CD14-positive monocyte (primary cell): ENCODE data around the gene FRMD4A. TPM values are rescaled to one million over a fixed set of nuclear protein-coding genes. Genes with fewer than 3 reads are reported as not detected.

ENCODE experiments used
- DNase-seq, 3 donors: peaks; one replicate each; pipeline ENCODE4 v3.0.0-alpha.2; 2011 to 2022
- H2AFZ ChIP-seq: 2 replicates; pipeline ENCODE4 v1.6.0; 2012; ENCODE audit warnings: mild to moderate bottlenecking, low read depth, low read length, inconsistent platforms; ENCODE audit not compliant: insufficient read depth, poor library complexity, severe bottlenecking
- H3K27ac ChIP-seq, 2 donors: 1 replicate in 1 of 2; 2 replicates in 1 of 2; pipeline ENCODE4 v1.5.1; 2012 to 2013; ENCODE audit warnings: low read length in 2 of 2, control low read depth in 1 of 2, inconsistent platforms in 1 of 2, low read depth in 1 of 2, mild to moderate bottlenecking in 1 of 2
- H3K27me3 ChIP-seq, 2 donors: one replicate each; pipeline versions ENCODE4 v1.6.0 to v1.6.1; 2011 to 2013; ENCODE audit warnings: low read length in 2 of 2; ENCODE audit not compliant: control insufficient read depth in 2 of 2, insufficient read depth in 2 of 2
- H3K36me3 ChIP-seq, 2 donors: replicated peaks in 1 of 2; 1 replicate in 1 of 2; 2 replicates in 1 of 2; pipeline versions ENCODE4 v1.5.1 to v1.6.1; 2012 to 2013; ENCODE audit warnings: low read length in 2 of 2, control low read depth in 1 of 2, inconsistent platforms in 1 of 2, mild to moderate bottlenecking in 1 of 2; ENCODE audit not compliant: insufficient read depth in 2 of 2, control insufficient read depth in 1 of 2
- H3K4me1 ChIP-seq, 2 donors: 1 replicate in 1 of 2; 2 replicates in 1 of 2; pipeline versions ENCODE4 v1.5.1 to v1.6.1; 2012 to 2013; ENCODE audit warnings: low read length in 2 of 2, control low read depth in 1 of 2, inconsistent platforms in 1 of 2, mild to moderate bottlenecking in 1 of 2, moderate library complexity in 1 of 2; ENCODE audit not compliant: insufficient read depth in 2 of 2, control insufficient read depth in 1 of 2
- H3K4me2 ChIP-seq: replicated peaks from 2 replicates; pipeline ENCODE3; 2012; ENCODE audit warnings: low read length, moderate library complexity, mild to moderate bottlenecking; ENCODE audit not compliant: poor library complexity, severe bottlenecking; ENCODE audit errors: extremely low read depth
- H3K4me3 ChIP-seq, 3 experiments: fragments of 200-600 bp in 1 of 3; sonication (generic) in 1 of 3; replicated peaks in 1 of 3; 1 replicate in 2 of 3; 2 replicates in 1 of 3; pipeline ENCODE4 v1.5.1; 2011 to 2013; ENCODE audit warnings: low read length in 3 of 3, mild to moderate bottlenecking in 3 of 3, control low read depth in 2 of 3, low read depth in 2 of 3, inconsistent platforms in 1 of 3, moderate library complexity in 1 of 3
- H3K79me2 ChIP-seq: 2 replicates; pipeline ENCODE4 v1.6.0; 2012; ENCODE audit warnings: mild to moderate bottlenecking, control low read depth, inconsistent platforms, low read length, moderate library complexity; ENCODE audit not compliant: insufficient read depth
- H3K9ac ChIP-seq: 2 replicates; pipeline ENCODE4 v1.6.0; 2017; ENCODE audit warnings: low read length, mild to moderate bottlenecking; ENCODE audit not compliant: insufficient read depth, poor library complexity, severe bottlenecking
- H3K9me3 ChIP-seq, 2 donors: replicated peaks in 1 of 2; 1 replicate in 1 of 2; 2 replicates in 1 of 2; pipeline versions ENCODE4 v1.5.1 to v1.6.1; 2012 to 2013; ENCODE audit warnings: low read length in 2 of 2, control low read depth in 1 of 2; ENCODE audit not compliant: control insufficient read depth in 1 of 2, insufficient read depth in 1 of 2
- H4K20me1 ChIP-seq: 2 replicates; pipeline ENCODE4 v1.6.0; 2012; ENCODE audit warnings: mild to moderate bottlenecking, low read length, control low read depth, moderate library complexity; ENCODE audit not compliant: insufficient read depth
- H3K27ac Mint-ChIP-seq, 7 donors: one replicate each; pipeline ENCODE4 v1.8.0; 2020; ENCODE audit warnings: mild to moderate bottlenecking in 7 of 7, mixed read lengths in 7 of 7, moderate library complexity in 6 of 7, inconsistent platforms in 2 of 7
- H3K27me3 Mint-ChIP-seq, 3 donors: one replicate each; pipeline ENCODE4 v1.8.0; 2021 to 2022; ENCODE audit warnings: low read depth in 3 of 3, mild to moderate bottlenecking in 3 of 3, mixed read lengths in 3 of 3, moderate library complexity in 3 of 3, inconsistent platforms in 1 of 3
- H3K36me3 Mint-ChIP-seq, 2 donors: one replicate each; pipeline ENCODE4 v1.8.0; 2020; ENCODE audit warnings: mixed read lengths in 2 of 2, inconsistent platforms in 1 of 2, mild to moderate bottlenecking in 1 of 2
- H3K4me1 Mint-ChIP-seq: one replicate; pipeline ENCODE4 v1.8.0; 2020; ENCODE audit warnings: mild to moderate bottlenecking, mixed read lengths
- H3K4me3 Mint-ChIP-seq, 2 donors: one replicate each; pipeline ENCODE4 v1.8.0; 2020; ENCODE audit warnings: mild to moderate bottlenecking in 2 of 2, mixed read lengths in 2 of 2, moderate library complexity in 1 of 2
- H3K9me3 Mint-ChIP-seq, 7 donors: one replicate each; pipeline ENCODE4 v1.8.0; 2020 to 2022; ENCODE audit warnings: mixed read lengths in 7 of 7, mild to moderate bottlenecking in 6 of 7, moderate library complexity in 6 of 7, inconsistent platforms in 2 of 7
- WGBS: methylation state at CpG from one replicate; pipeline ENCODE4 v1.1.5; 2013; ENCODE audit warnings: missing lambda C conversion rate; ENCODE audit not compliant: insufficient coverage; 5-methylcytosine and 5-hydroxymethylcytosine counted together
- intact Hi-C, 2 donors: fragments of 100-400 bp; cut with micrococcal nuclease; formaldehyde crosslinking; loops; one replicate each; pipeline versions ENCODE4 v1.15.0 to v1.15.1; 2023
- polyA plus RNA-seq, 3 donors: library from polyadenylated mRNA; depleted of rRNA in 1 of 3; unstranded in 2 of 3; stranded (reverse) in 1 of 3; fragments of 300-500 nt in 2 of 3; fragments of >200 nt in 1 of 3; fragmentation: Illumina TruSeq in 2 of 3; gene quantifications; 1 replicate in 2 of 3; 2 replicates in 1 of 3; pipeline ENCODE4 v1.2.3, GENCODE V29; 2012 to 2021
- TF ChIP-seq, protein P1 (sequence below): fragments of 200-600 bp; IDR thresholded peaks from one replicate; pipeline ENCODE4 v1.8.0; 2022; ENCODE audit warnings: antibody characterized with exemption, mild to moderate bottlenecking

The FRMD4A gene
- polyA plus RNA-seq, 3 donors, result 0.12 TPM; not detected in 2

DNA sequence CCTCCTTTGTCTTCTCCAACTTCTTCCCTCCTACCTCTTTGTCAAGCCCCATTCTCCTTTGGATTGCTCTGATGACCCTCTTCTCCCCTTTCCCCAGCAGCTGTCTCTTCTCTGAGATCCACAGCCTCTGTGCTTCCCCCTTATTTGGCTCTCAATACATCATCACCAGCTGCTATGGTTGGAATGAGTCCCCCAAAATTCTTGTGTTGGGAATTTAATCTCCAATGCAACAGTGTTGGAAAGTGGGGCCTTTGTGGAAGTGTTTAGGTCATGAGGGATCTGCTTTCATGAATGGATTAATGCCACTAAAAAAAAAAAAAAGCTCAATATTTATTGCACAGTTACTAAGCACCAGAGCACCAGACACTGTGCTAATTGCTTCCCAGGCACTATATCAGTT is 39.2 kb upstream of the FRMD4A start:
- no peaks in the 10 kb centered on the region for H3K36me3 ChIP-seq

DNA sequence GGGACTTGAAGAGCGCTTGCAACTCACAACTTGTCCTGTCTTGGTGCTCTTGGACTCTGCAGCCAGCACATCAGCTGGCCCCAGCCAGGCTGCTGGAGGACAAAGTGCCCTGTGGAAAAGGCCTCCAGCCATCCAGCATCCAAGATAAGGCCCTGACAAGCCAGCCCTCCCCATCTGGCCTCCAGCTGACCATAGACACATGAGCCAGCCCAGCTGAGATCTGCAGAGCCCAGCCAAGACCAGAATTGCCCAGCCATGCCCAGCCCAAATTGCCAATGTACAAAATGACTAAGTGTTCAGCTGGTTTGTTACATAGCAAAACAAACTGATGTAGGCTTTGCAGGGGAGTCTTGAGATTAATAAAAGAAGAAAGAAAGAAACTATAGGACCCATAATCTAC is 36.0 kb upstream of the FRMD4A start:
- no peaks in the 10 kb centered on the region for H3K79me2 ChIP-seq
- H3K36me3 ChIP-seq, result no peaks in the 10 kb centered on the region
- Mint-ChIP-seq H3K27me3 (peaks cover 4 to 7% (median 5%) of the 10 kb centered on the region in 3 donors), H3K36me3 (no peaks in the 10 kb centered on the region), H3K27ac (peak overlapping the region in 1 of 7 donors; percentile 15), H3K4me3 (no peak overlapping the region), H3K9me3 (peaks cover 0 to 5% (median 2%) of the 10 kb centered on the region in 7 donors), H3K4me1 (no peaks in the 10 kb centered on the region)
- no peak overlapping the region for H3K27ac ChIP-seq
- H4K20me1 ChIP-seq, result no peaks in the 10 kb centered on the region
- intact Hi-C loops, result no loop called here
- no peak for DNase-seq
- no peak overlapping the region for H2AFZ ChIP-seq
- no peak overlapping the region for H3K4me2 ChIP-seq
- H3K9me3 ChIP-seq, result no peaks in the 10 kb centered on the region
- no peaks in the 10 kb centered on the region for H3K27me3 ChIP-seq
- H3K4me3 ChIP-seq, result no peak overlapping the region
- H3K9ac ChIP-seq, result no peak overlapping the region
- 75% methylated on average over 1 of the region's 1 CpG for WGBS
- TF ChIP-seq, protein P1, sequence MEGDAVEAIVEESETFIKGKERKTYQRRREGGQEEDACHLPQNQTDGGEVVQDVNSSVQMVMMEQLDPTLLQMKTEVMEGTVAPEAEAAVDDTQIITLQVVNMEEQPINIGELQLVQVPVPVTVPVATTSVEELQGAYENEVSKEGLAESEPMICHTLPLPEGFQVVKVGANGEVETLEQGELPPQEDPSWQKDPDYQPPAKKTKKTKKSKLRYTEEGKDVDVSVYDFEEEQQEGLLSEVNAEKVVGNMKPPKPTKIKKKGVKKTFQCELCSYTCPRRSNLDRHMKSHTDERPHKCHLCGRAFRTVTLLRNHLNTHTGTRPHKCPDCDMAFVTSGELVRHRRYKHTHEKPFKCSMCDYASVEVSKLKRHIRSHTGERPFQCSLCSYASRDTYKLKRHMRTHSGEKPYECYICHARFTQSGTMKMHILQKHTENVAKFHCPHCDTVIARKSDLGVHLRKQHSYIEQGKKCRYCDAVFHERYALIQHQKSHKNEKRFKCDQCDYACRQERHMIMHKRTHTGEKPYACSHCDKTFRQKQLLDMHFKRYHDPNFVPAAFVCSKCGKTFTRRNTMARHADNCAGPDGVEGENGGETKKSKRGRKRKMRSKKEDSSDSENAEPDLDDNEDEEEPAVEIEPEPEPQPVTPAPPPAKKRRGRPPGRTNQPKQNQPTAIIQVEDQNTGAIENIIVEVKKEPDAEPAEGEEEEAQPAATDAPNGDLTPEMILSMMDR, result no peak
- no peaks in the 10 kb centered on the region for H3K4me1 ChIP-seq

More for the DNA sequence above, 39.2 kb upstream of the FRMD4A start:
- no peaks in the 10 kb centered on the region for H3K36me3 Mint-ChIP-seq
- TF ChIP-seq, protein P1, result no peak
- H3K4me3 Mint-ChIP-seq, result no peak overlapping the region
- peaks cover 0 to 11% (median 2%) of the 10 kb centered on the region in 7 donors for H3K9me3 Mint-ChIP-seq
- H3K27ac Mint-ChIP-seq, result no peak overlapping the region
- no peak for DNase-seq
- H3K27ac ChIP-seq, result no peak overlapping the region
- H3K4me1 ChIP-seq, result no peaks in the 10 kb centered on the region
- no peak overlapping the region for H2AFZ ChIP-seq
- H3K9me3 ChIP-seq, result no peaks in the 10 kb centered on the region
- peaks cover 1 to 8% (median 5%) of the 10 kb centered on the region in 3 donors for H3K27me3 Mint-ChIP-seq
- no peak overlapping the region for H3K9ac ChIP-seq
- no peaks in the 10 kb centered on the region for H4K20me1 ChIP-seq
- no peaks in the 10 kb centered on the region for H3K4me1 Mint-ChIP-seq
- no peak overlapping the region for H3K4me3 ChIP-seq
- intact Hi-C loops, result no loop called here
- no peak overlapping the region for H3K4me2 ChIP-seq
- H3K27me3 ChIP-seq, result no peaks in the 10 kb centered on the region
- no peaks in the 10 kb centered on the region for H3K79me2 ChIP-seq
